Testis (tissue), 3 donors: Measurements from ENCODE around the gene TAGLN2. TPM values are rescaled to one million over a fixed set of nuclear protein-coding genes. Genes with fewer than 3 reads are reported as not detected.

Experiments
- DNase-seq: peaks from one replicate; pipeline ENCODE4 v3.0.0-alpha.2; 2019
- H3K27ac ChIP-seq, 2 donors: fragments of 200-600 bp; sonication (generic); one replicate each; pipeline ENCODE4 v1.5.1; 2019
- H3K27me3 ChIP-seq: fragments of 200-600 bp; sonication (generic); one replicate; pipeline ENCODE4 v1.5.1; 2019
- H3K36me3 ChIP-seq: fragments of 200-600 bp; sonication (generic); one replicate; pipeline ENCODE4 v1.5.1; 2017; ENCODE audit warnings: low read depth; ENCODE audit errors: missing control alignments
- H3K4me1 ChIP-seq: fragments of 200-600 bp; sonication (generic); one replicate; pipeline ENCODE4 v1.5.1; 2019
- H3K4me3 ChIP-seq, 2 donors: fragments of 200-600 bp; sonication (generic); one replicate each; pipeline ENCODE4 v1.5.1; 2017 to 2019
- H3K9me3 ChIP-seq: fragments of 200-600 bp; sonication (generic); one replicate; pipeline ENCODE4 v1.5.1; 2017
- CTCF ChIP-seq, 3 experiments: fragments of 450-650 bp in 2 of 3; fragments of 200-600 bp in 1 of 3; sonication (generic) in 1 of 3; IDR thresholded peaks; one replicate each; pipeline ENCODE4 v1.5.1; 2016 to 2019; ENCODE audit warnings: antibody characterized with exemption in 3 of 3, mild to moderate bottlenecking in 2 of 3, moderate library complexity in 1 of 3
- POLR2A ChIP-seq: fragments of 450-650 bp; IDR thresholded peaks from one replicate; pipeline ENCODE4 v1.6.1; 2017; ENCODE audit warnings: antibody characterized with exemption, mild to moderate bottlenecking, moderate library complexity
- WGBS, 2 donors: methylation state at CpG; one replicate each; pipeline ENCODE4 v1.1.5; 2018; 5-methylcytosine and 5-hydroxymethylcytosine counted together
- intact Hi-C: fragments of 100-400 bp; cut with DNase I; formaldehyde crosslinking; loops from one replicate; pipeline ENCODE4 v1.15.1; 2023; ENCODE audit warnings: low total_unique reads
- polyA plus RNA-seq: library from polyadenylated mRNA; stranded (reverse); fragments of 350-450 nt; fragmentation: Illumina TruSeq; extraction: RNeasy Lipid Tissue Mini Kit (QIAGEN cat#74804); gene quantifications from one replicate; pipeline ENCODE4 v1.2.3, GENCODE V29; 2014; ENCODE audit warnings: low read depth, low replicate concordance; ENCODE audit not compliant: insufficient read depth
- total RNA-seq, 2 donors: library from RNA; depleted of rRNA; stranded (reverse); fragments of >200 nt; gene quantifications; one replicate each; pipeline ENCODE4 v1.2.3, GENCODE V29; 2016

Gene TAGLN2
- total and polyA plus RNA-seq, 3 donors from 2014 or later: 204 to 389 (median 305) TPM

- Histone ChIP-seq H3K36me3 (no peaks in the 10 kb centered on the region), H3K4me1 (peaks cover 7% of the 10 kb centered on the region), H3K27ac (no peak overlapping the region), H3K27me3 (no peaks in the 10 kb centered on the region), H3K4me3 (no peak overlapping the region), H3K9me3 (no peaks in the 10 kb centered on the region)
- intact Hi-C loops: no loop called here
- TF ChIP-seq CTCF (IDR thresholded peaks at IDR 0.05) (no peak), POLR2A (no peak)
- no peak for DNase-seq
- 71 to 79% methylated on average over 5 to 8 of the region's 8 CpGs for WGBS, 2 donors
Observed at GRCh38 chr1:159930634-159931033, 5.3 kb upstream of the TAGLN2 start.

- H3K4me1 ChIP-seq: peaks cover 7% of the 10 kb centered on the region
- TF ChIP-seq CTCF (IDR thresholded peaks at IDR 0.05) (no peak), POLR2A (no peak)
- no peaks in the 10 kb centered on the region for H3K36me3 ChIP-seq
- H3K4me3 ChIP-seq: peak overlapping the region; percentile 4 to 55
- H3K27me3 ChIP-seq: no peaks in the 10 kb centered on the region
- 68 to 83% methylated on average over 4 to 10 of the region's 11 CpGs for WGBS, 2 donors
- H3K9me3 ChIP-seq: no peaks in the 10 kb centered on the region
- DNase-seq: no peak
- intact Hi-C loops: no loop called here
- no peak overlapping the region for H3K27ac ChIP-seq
Observed at GRCh38 chr1:159930216-159930615, 4.9 kb upstream of the TAGLN2 start.

GRCh38 chr1:159929155-159930051 is 4.1 kb upstream of the TAGLN2 start:
- no peak overlapping the region for H3K27ac ChIP-seq
- H3K9me3 ChIP-seq: no peaks in the 10 kb centered on the region
- DNase-seq: peak; percentile 64
- TF ChIP-seq POLR2A (no peak), CTCF (IDR thresholded peaks at IDR 0.05) (no peak)
- H3K36me3 ChIP-seq: no peaks in the 10 kb centered on the region
- H3K27me3 ChIP-seq: no peaks in the 10 kb centered on the region
- H3K4me3 ChIP-seq: peak overlapping the region; percentile 4 to 55
- intact Hi-C loops: no loop called here
- H3K4me1 ChIP-seq: peaks cover 7% of the 10 kb centered on the region
- 65 to 77% methylated on average over 22 to 48 of the region's 48 CpGs for WGBS, 2 donors

GRCh38 chr1:159928491-159929050 is 3.3 kb upstream of the TAGLN2 start:
- Histone ChIP-seq H3K36me3 (no peaks in the 10 kb centered on the region), H3K4me3 (no peak overlapping the region), H3K27me3 (no peaks in the 10 kb centered on the region), H3K9me3 (no peaks in the 10 kb centered on the region), H3K4me1 (peaks cover 8% of the 10 kb centered on the region), H3K27ac (no peak overlapping the region)
- intact Hi-C loops: no loop called here
- TF ChIP-seq CTCF (IDR thresholded peaks at IDR 0.05): no peak
- TF ChIP-seq POLR2A: no peak
- DNase-seq: no peak
- WGBS, 2 donors: 76 to 81% methylated on average over 5 to 18 of the region's 18 CpGs
